Mucosa of rectum (tissue), 2 donors: ENCODE results near the gene LRRTM4.

ENCODE experiments used
- H3K27ac ChIP-seq, 2 donors: one replicate each; pipeline ENCODE4 v1.7.0; 2013; ENCODE audit warnings: inconsistent platforms in 2 of 2, low read depth in 2 of 2, low read length in 2 of 2
- H3K27me3 ChIP-seq, 2 donors: one replicate each; pipeline ENCODE4 v1.7.0; 2013; ENCODE audit warnings: low read length in 2 of 2; ENCODE audit not compliant: control insufficient read depth in 2 of 2, insufficient read depth in 2 of 2
- H3K36me3 ChIP-seq, 2 donors: one replicate each; pipeline ENCODE4 v1.7.0; 2013; ENCODE audit warnings: low read length in 2 of 2; ENCODE audit not compliant: control insufficient read depth in 2 of 2, insufficient read depth in 2 of 2
- H3K4me1 ChIP-seq, 2 donors: one replicate each; pipeline ENCODE4 v1.7.0; 2013; ENCODE audit warnings: low read length in 2 of 2, mild to moderate bottlenecking in 1 of 2; ENCODE audit not compliant: control insufficient read depth in 2 of 2, insufficient read depth in 2 of 2
- H3K4me3 ChIP-seq, 2 donors: one replicate each; pipeline ENCODE4 v1.7.0; 2013; ENCODE audit warnings: low read length in 2 of 2
- H3K9ac ChIP-seq, 2 donors: one replicate each; pipeline ENCODE4 v1.7.0; 2013; ENCODE audit warnings: low read length in 2 of 2, low read depth in 1 of 2, mild to moderate bottlenecking in 1 of 2
- H3K9me3 ChIP-seq, 2 donors: one replicate each; pipeline ENCODE4 v1.7.0; 2013; ENCODE audit warnings: low read length in 2 of 2; ENCODE audit not compliant: control insufficient read depth in 2 of 2
- donor health status: healthy.
- donor health status: Normal muscosa, but diverticular disease.

LRRTM4 gene

GRCh38 chr2:77519888-77520506, 2.2 kb downstream of the LRRTM4 start:
- no peaks in the 10 kb centered on the region for H3K4me1 ChIP-seq
- H3K27ac ChIP-seq, result no peak overlapping the region
- no peaks in the 10 kb centered on the region for H3K36me3 ChIP-seq
- H3K4me3 ChIP-seq, result no peak overlapping the region
- no peaks in the 10 kb centered on the region for H3K9me3 ChIP-seq
- H3K9ac ChIP-seq, result no peak overlapping the region
- no peaks in the 10 kb centered on the region for H3K27me3 ChIP-seq

GRCh38 chr2:77519164-77519887, 2.9 kb downstream of the LRRTM4 start:
- H3K4me3 ChIP-seq, result no peak overlapping the region
- H3K4me1 ChIP-seq, result no peaks in the 10 kb centered on the region
- no peaks in the 10 kb centered on the region for H3K27me3 ChIP-seq
- no peaks in the 10 kb centered on the region for H3K36me3 ChIP-seq
- no peak overlapping the region for H3K9ac ChIP-seq
- no peaks in the 10 kb centered on the region for H3K9me3 ChIP-seq
- H3K27ac ChIP-seq, result no peak overlapping the region

- no peaks in the 10 kb centered on the region for H3K4me1 ChIP-seq
- H3K36me3 ChIP-seq, result no peaks in the 10 kb centered on the region
- H3K27me3 ChIP-seq, result no peaks in the 10 kb centered on the region
- H3K9ac ChIP-seq, result no peak overlapping the region
- H3K9me3 ChIP-seq, result no peaks in the 10 kb centered on the region
- H3K4me3 ChIP-seq, result no peak overlapping the region
- no peak overlapping the region for H3K27ac ChIP-seq
Measured at GRCh38 chr2:77518311-77518710, 3.9 kb downstream of the LRRTM4 start.

- Histone ChIP-seq H3K9me3 (no peaks in the 10 kb centered on the region), H3K27me3 (no peaks in the 10 kb centered on the region), H3K4me3 (no peak overlapping the region), H3K36me3 (no peaks in the 10 kb centered on the region), H3K9ac (no peak overlapping the region), H3K27ac (no peak overlapping the region), H3K4me1 (no peaks in the 10 kb centered on the region)
Measured at GRCh38 chr2:77513191-77513590, 9.0 kb downstream of the LRRTM4 start.

- no peaks in the 10 kb centered on the region for H3K4me1 ChIP-seq
- H3K4me3 ChIP-seq, result no peak overlapping the region
- no peak overlapping the region for H3K27ac ChIP-seq
- H3K9ac ChIP-seq, result no peak overlapping the region
- H3K36me3 ChIP-seq, result no peaks in the 10 kb centered on the region
- no peaks in the 10 kb centered on the region for H3K9me3 ChIP-seq
- no peaks in the 10 kb centered on the region for H3K27me3 ChIP-seq
Measured at GRCh38 chr2:77512507-77512906, 9.7 kb downstream of the LRRTM4 start.

- no peaks in the 10 kb centered on the region for H3K36me3 ChIP-seq
- no peak overlapping the region for H3K9ac ChIP-seq
- H3K27ac ChIP-seq, result no peak overlapping the region
- H3K9me3 ChIP-seq, result no peaks in the 10 kb centered on the region
- H3K4me1 ChIP-seq, result no peaks in the 10 kb centered on the region
- H3K4me3 ChIP-seq, result no peak overlapping the region
- H3K27me3 ChIP-seq, result no peaks in the 10 kb centered on the region
Measured at GRCh38 chr2:77508511-77508910, 13.7 kb downstream of the LRRTM4 start.

GRCh38 chr2:77507657-77508056, 14.5 kb downstream of the LRRTM4 start:
- Histone ChIP-seq H3K9me3 (no peaks in the 10 kb centered on the region), H3K27me3 (no peaks in the 10 kb centered on the region), H3K27ac (no peak overlapping the region), H3K4me1 (no peaks in the 10 kb centered on the region), H3K4me3 (no peak overlapping the region), H3K9ac (no peak overlapping the region), H3K36me3 (no peaks in the 10 kb centered on the region)

GRCh38 chr2:77488141-77488540, 34.0 kb downstream of the LRRTM4 start:
- H3K4me3 ChIP-seq, result no peak overlapping the region
- no peaks in the 10 kb centered on the region for H3K36me3 ChIP-seq
- H3K9me3 ChIP-seq, result no peaks in the 10 kb centered on the region
- H3K4me1 ChIP-seq, result no peaks in the 10 kb centered on the region
- H3K27ac ChIP-seq, result no peak overlapping the region
- H3K27me3 ChIP-seq, result no peaks in the 10 kb centered on the region
- no peak overlapping the region for H3K9ac ChIP-seq

- Histone ChIP-seq H3K4me3 (no peak overlapping the region), H3K27me3 (no peaks in the 10 kb centered on the region), H3K36me3 (no peaks in the 10 kb centered on the region), H3K9ac (no peak overlapping the region), H3K27ac (no peak overlapping the region), H3K9me3 (no peaks in the 10 kb centered on the region), H3K4me1 (no peaks in the 10 kb centered on the region)
Measured at GRCh38 chr2:77487074-77487803, 34.9 kb downstream of the LRRTM4 start.

- H3K4me3 ChIP-seq, result no peak overlapping the region
- no peaks in the 10 kb centered on the region for H3K27me3 ChIP-seq
- no peaks in the 10 kb centered on the region for H3K4me1 ChIP-seq
- no peak overlapping the region for H3K9ac ChIP-seq
- no peak overlapping the region for H3K27ac ChIP-seq
- no peaks in the 10 kb centered on the region for H3K9me3 ChIP-seq
- H3K36me3 ChIP-seq, result no peaks in the 10 kb centered on the region
Measured at GRCh38 chr2:77484026-77484425, 38.1 kb downstream of the LRRTM4 start.
